Keratinocyte (primary cell): Measurements from ENCODE around the gene PPP1R17. TPM values are rescaled to one million over a fixed set of nuclear protein-coding genes. Genes with fewer than 3 reads are reported as not detected.
A peak's percentile ranks its signal among the peaks of the same experiment; 100 is the strongest.

Experiments
- DNase-seq: peaks from one replicate; pipeline ENCODE4 v3.0.0-alpha.2; 2011; ENCODE audit warnings: low read depth, missing footprints, low spot score
- FAIRE-seq: peaks from 2 replicates; lab custom pipeline; 2011; peaks lifted over from hg19 to GRCh38; lab: Jason Lieb, UNC
- H2AFZ ChIP-seq: 2 replicates; pipeline ENCODE4 v1.6.0; 2012; ENCODE audit warnings: low read length, control low read depth, inconsistent platforms; ENCODE audit not compliant: control insufficient read depth
- H3K27ac ChIP-seq: 2 replicates; pipeline ENCODE4 v1.5.1; 2011; ENCODE audit warnings: low read length; ENCODE audit not compliant: control insufficient read depth, insufficient read depth
- H3K27me3 ChIP-seq: 3 replicates; pipeline ENCODE4 v1.6.0; 2011; ENCODE audit warnings: low read length; ENCODE audit not compliant: control insufficient read depth, insufficient read depth; ENCODE audit errors: extremely low read depth
- H3K36me3 ChIP-seq, 2 experiments: 2 replicates in 1 of 2; 3 replicates in 1 of 2; pipeline ENCODE4 v1.5.1; 2011; ENCODE audit warnings: low read length in 2 of 2, mild to moderate bottlenecking in 1 of 2; ENCODE audit not compliant: control insufficient read depth in 2 of 2, insufficient read depth in 2 of 2; ENCODE audit errors: extremely low read depth in 1 of 2
- H3K4me1 ChIP-seq: 3 replicates; pipeline ENCODE4 v1.5.1; 2011; ENCODE audit warnings: low read length; ENCODE audit not compliant: control insufficient read depth, insufficient read depth; ENCODE audit errors: extremely low read depth
- H3K4me2 ChIP-seq: 3 replicates; pipeline ENCODE4 v1.6.0; 2011; ENCODE audit warnings: low read depth, low read length; ENCODE audit not compliant: control insufficient read depth, insufficient read depth; ENCODE audit errors: extremely low read depth
- H3K4me3 ChIP-seq, 3 experiments: fragments of 200-600 bp in 1 of 3; sonication (generic) in 1 of 3; 2 replicates in 2 of 3; 3 replicates in 1 of 3; pipeline ENCODE4 v1.5.1; 2011 to 2016; ENCODE audit warnings: low read length in 3 of 3, mild to moderate bottlenecking in 3 of 3, control low read depth in 2 of 3, inconsistent platforms in 1 of 3, low read depth in 1 of 3, mixed read lengths in 1 of 3, mixed run types in 1 of 3, moderate library complexity in 1 of 3; ENCODE audit not compliant: control insufficient read depth in 2 of 3, insufficient read depth in 2 of 3; ENCODE audit errors: extremely low read depth in 1 of 3
- H3K79me2 ChIP-seq: 2 replicates; pipeline ENCODE4 v1.6.0; 2012; ENCODE audit warnings: low read length; ENCODE audit not compliant: control insufficient read depth, insufficient read depth
- H3K9ac ChIP-seq: 3 replicates; pipeline ENCODE4 v1.6.0; 2011; ENCODE audit warnings: low read length; ENCODE audit not compliant: control insufficient read depth, insufficient read depth; ENCODE audit errors: extremely low read depth
- H3K9me1 ChIP-seq: 3 replicates; pipeline ENCODE4 v1.6.0; 2011; ENCODE audit warnings: low read length; ENCODE audit not compliant: control insufficient read depth, insufficient read depth; ENCODE audit errors: extremely low read depth
- H3K9me3 ChIP-seq: 2 replicates; pipeline ENCODE4 v1.5.1; 2012; ENCODE audit warnings: low read depth, low read length; ENCODE audit not compliant: control insufficient read depth
- H4K20me1 ChIP-seq: 3 replicates; pipeline ENCODE4 v1.6.0; 2011; ENCODE audit warnings: low read length; ENCODE audit not compliant: control insufficient read depth, insufficient read depth; ENCODE audit errors: extremely low read depth
- EZH2 ChIP-seq: IDR thresholded peaks from one replicate; pipeline ENCODE4 v1.6.1; 2012; ENCODE audit warnings: inconsistent platforms, mild to moderate bottlenecking, low read length, moderate library complexity
- dilution Hi-C: fragments of 300-500 bp; cut with MboI; formaldehyde crosslinking; loops from one replicate; pipeline ENCODE4 v1.7.0; 2020; ENCODE audit warnings: low sequenced_read_pairs; ENCODE audit not compliant: extremely low pct_ligation_motif_present
- polyA plus RNA-seq, 5 experiments: library from polyadenylated mRNA; depleted of rRNA in 3 of 5; stranded (reverse) in 3 of 5; stranded (forward) in 1 of 5; unstranded in 1 of 5; fragments of >200 nt; gene quantifications; 1 replicate in 1 of 5; 2 replicates in 3 of 5; 3 replicates in 1 of 5; pipeline versions ENCODE4 v1.2.1 to v1.2.3, GENCODE V29; 2011 to 2012; ENCODE audit warnings: missing spikeins in 2 of 5, low read depth in 1 of 5, low replicate concordance in 1 of 5
- TF ChIP-seq, protein P1 (sequence below), 3 experiments: IDR thresholded peaks in 1 of 3; conservative IDR thresholded peaks in 1 of 3; optimal IDR thresholded peaks in 1 of 3; 2 replicates in 2 of 3; 3 replicates in 1 of 3; pipeline versions ENCODE3 to v1.5.1; 2011; ENCODE audit warnings: low read length in 3 of 3, mild to moderate bottlenecking in 3 of 3, moderate library complexity in 2 of 3, control low read depth in 1 of 3, inconsistent platforms in 1 of 3; ENCODE audit not compliant: insufficient read depth in 2 of 3; ENCODE audit errors: extremely low read depth in 1 of 3

PPP1R17 gene
- polyA plus RNA-seq, 1 donor (not counting 4 experiments of a cell fraction or from before 2014, with no cell fraction given): not detected

DNA sequence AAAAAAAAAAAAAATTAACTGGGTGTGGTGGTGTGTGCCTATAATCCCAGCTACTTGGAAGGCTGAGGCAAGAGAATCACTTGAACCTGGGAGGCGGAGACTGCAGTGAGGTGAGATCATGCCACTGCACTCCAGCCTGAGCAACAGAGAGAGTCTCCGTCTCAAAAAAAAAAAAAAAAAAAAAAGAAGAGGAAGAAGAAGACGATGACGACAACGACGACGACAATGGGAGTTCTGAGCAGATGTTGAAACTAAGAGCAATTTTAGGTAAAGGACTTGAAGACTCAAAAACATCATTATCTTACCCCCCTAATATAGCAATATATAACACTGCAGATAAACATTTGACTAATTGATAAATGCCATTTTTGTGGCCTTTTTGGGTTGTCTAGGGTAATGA lies 39.5 kb upstream of the PPP1R17 start:
- no peak overlapping the region for H3K4me2 ChIP-seq
- no peaks in the 10 kb centered on the region for H3K79me2 ChIP-seq
- no peak overlapping the region for H2AFZ ChIP-seq
- H3K27me3 ChIP-seq: no peaks in the 10 kb centered on the region
- no peak overlapping the region for H3K4me3 ChIP-seq
- no peaks in the 10 kb centered on the region for H4K20me1 ChIP-seq
- H3K36me3 ChIP-seq: no peaks in the 10 kb centered on the region
- H3K9me1 ChIP-seq: no peaks in the 10 kb centered on the region
- dilution Hi-C loops: no loop called here
- peaks cover 8% of the 10 kb centered on the region for H3K4me1 ChIP-seq
- TF ChIP-seq, protein P1, sequence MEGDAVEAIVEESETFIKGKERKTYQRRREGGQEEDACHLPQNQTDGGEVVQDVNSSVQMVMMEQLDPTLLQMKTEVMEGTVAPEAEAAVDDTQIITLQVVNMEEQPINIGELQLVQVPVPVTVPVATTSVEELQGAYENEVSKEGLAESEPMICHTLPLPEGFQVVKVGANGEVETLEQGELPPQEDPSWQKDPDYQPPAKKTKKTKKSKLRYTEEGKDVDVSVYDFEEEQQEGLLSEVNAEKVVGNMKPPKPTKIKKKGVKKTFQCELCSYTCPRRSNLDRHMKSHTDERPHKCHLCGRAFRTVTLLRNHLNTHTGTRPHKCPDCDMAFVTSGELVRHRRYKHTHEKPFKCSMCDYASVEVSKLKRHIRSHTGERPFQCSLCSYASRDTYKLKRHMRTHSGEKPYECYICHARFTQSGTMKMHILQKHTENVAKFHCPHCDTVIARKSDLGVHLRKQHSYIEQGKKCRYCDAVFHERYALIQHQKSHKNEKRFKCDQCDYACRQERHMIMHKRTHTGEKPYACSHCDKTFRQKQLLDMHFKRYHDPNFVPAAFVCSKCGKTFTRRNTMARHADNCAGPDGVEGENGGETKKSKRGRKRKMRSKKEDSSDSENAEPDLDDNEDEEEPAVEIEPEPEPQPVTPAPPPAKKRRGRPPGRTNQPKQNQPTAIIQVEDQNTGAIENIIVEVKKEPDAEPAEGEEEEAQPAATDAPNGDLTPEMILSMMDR (optimal IDR thresholded peaks at IDR 0.05 in 1 of 3, IDR thresholded peaks at IDR 0.05 in 1 of 3, conservative IDR thresholded peaks at IDR 0.05 in 1 of 3; ENCODE audit: extremely low read depth in 1 of 3, insufficient read depth in 2 of 3, low read length in 3 of 3): no peak
- no peak for TF ChIP-seq EZH2
- H3K27ac ChIP-seq: no peak overlapping the region
- no peak overlapping the region for H3K9ac ChIP-seq
- DNase-seq (no peak), FAIRE-seq (no peak)
- no peaks in the 10 kb centered on the region for H3K9me3 ChIP-seq

DNA sequence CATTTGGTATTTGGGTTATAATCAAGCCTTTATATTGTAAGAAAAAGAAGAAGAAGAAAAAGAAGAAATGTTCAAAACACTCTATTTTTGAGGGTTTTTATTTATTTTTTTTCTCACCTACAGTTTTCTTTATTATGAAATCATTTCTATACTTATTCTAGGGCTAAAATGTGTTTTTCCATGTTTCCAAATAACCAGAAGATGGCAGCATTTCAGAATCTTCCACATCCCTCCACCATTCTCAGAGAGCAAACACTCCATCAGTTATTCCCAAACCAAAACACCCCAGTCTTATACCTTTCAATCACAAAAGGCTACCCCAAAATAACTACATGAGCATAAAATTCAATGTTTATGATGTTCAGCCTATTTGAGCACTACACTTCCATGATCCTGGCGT lies 38.7 kb upstream of the PPP1R17 start:
- Histone ChIP-seq H3K27me3 (no peaks in the 10 kb centered on the region), H3K27ac (no peak overlapping the region), H3K9me1 (no peaks in the 10 kb centered on the region), H3K9ac (no peak overlapping the region), H3K4me3 (no peak overlapping the region), H2AFZ (no peak overlapping the region), H3K4me2 (no peak overlapping the region), H3K4me1 (peaks cover 8% of the 10 kb centered on the region), H4K20me1 (no peaks in the 10 kb centered on the region), H3K9me3 (no peaks in the 10 kb centered on the region), H3K36me3 (no peaks in the 10 kb centered on the region), H3K79me2 (no peaks in the 10 kb centered on the region)
- FAIRE-seq: no peak
- no peak for TF ChIP-seq EZH2
- TF ChIP-seq, protein P1 (optimal IDR thresholded peaks at IDR 0.05 in 1 of 3, IDR thresholded peaks at IDR 0.05 in 1 of 3, conservative IDR thresholded peaks at IDR 0.05 in 1 of 3; ENCODE audit: extremely low read depth in 1 of 3, insufficient read depth in 2 of 3, low read length in 3 of 3): peak in 1 of 3 experiments; percentile 28
- no peak for DNase-seq
- dilution Hi-C loops: no loop called here
